Testis (tissue), 3 donors: Measurements from ENCODE around the gene PRCC. TPM values are rescaled to one million over a fixed set of nuclear protein-coding genes. Genes with fewer than 3 reads are reported as not detected.

Experiments
- DNase-seq: peaks from one replicate; pipeline ENCODE4 v3.0.0-alpha.2; 2019
- H3K27ac ChIP-seq, 2 donors: fragments of 200-600 bp; sonication (generic); one replicate each; pipeline ENCODE4 v1.5.1; 2019
- H3K27me3 ChIP-seq: fragments of 200-600 bp; sonication (generic); one replicate; pipeline ENCODE4 v1.5.1; 2019
- H3K36me3 ChIP-seq: fragments of 200-600 bp; sonication (generic); one replicate; pipeline ENCODE4 v1.5.1; 2017; ENCODE audit warnings: low read depth; ENCODE audit errors: missing control alignments
- H3K4me1 ChIP-seq: fragments of 200-600 bp; sonication (generic); one replicate; pipeline ENCODE4 v1.5.1; 2019
- H3K4me3 ChIP-seq, 2 donors: fragments of 200-600 bp; sonication (generic); one replicate each; pipeline ENCODE4 v1.5.1; 2017 to 2019
- H3K9me3 ChIP-seq: fragments of 200-600 bp; sonication (generic); one replicate; pipeline ENCODE4 v1.5.1; 2017
- POLR2A ChIP-seq: fragments of 450-650 bp; IDR thresholded peaks from one replicate; pipeline ENCODE4 v1.6.1; 2017; ENCODE audit warnings: antibody characterized with exemption, mild to moderate bottlenecking, moderate library complexity
- WGBS, 2 donors: methylation state at CpG; one replicate each; pipeline ENCODE4 v1.1.5; 2018; 5-methylcytosine and 5-hydroxymethylcytosine counted together
- intact Hi-C: fragments of 100-400 bp; cut with DNase I; formaldehyde crosslinking; loops from one replicate; pipeline ENCODE4 v1.15.1; 2023; ENCODE audit warnings: low total_unique reads
- polyA plus RNA-seq: library from polyadenylated mRNA; stranded (reverse); fragments of 350-450 nt; fragmentation: Illumina TruSeq; extraction: RNeasy Lipid Tissue Mini Kit (QIAGEN cat#74804); gene quantifications from one replicate; pipeline ENCODE4 v1.2.3, GENCODE V29; 2014; ENCODE audit warnings: low read depth, low replicate concordance; ENCODE audit not compliant: insufficient read depth
- total RNA-seq, 2 donors: library from RNA; depleted of rRNA; stranded (reverse); fragments of >200 nt; gene quantifications; one replicate each; pipeline ENCODE4 v1.2.3, GENCODE V29; 2016
- TF ChIP-seq, protein P1 (sequence below), 3 experiments: fragments of 450-650 bp in 2 of 3; fragments of 200-600 bp in 1 of 3; sonication (generic) in 1 of 3; IDR thresholded peaks; one replicate each; pipeline ENCODE4 v1.5.1; 2016 to 2019; ENCODE audit warnings: antibody characterized with exemption in 3 of 3, mild to moderate bottlenecking in 2 of 3, moderate library complexity in 1 of 3

The PRCC gene
- total and polyA plus RNA-seq, 3 donors from 2014 or later, result 53.3 to 68.3 (median 62.0) TPM

DNA sequence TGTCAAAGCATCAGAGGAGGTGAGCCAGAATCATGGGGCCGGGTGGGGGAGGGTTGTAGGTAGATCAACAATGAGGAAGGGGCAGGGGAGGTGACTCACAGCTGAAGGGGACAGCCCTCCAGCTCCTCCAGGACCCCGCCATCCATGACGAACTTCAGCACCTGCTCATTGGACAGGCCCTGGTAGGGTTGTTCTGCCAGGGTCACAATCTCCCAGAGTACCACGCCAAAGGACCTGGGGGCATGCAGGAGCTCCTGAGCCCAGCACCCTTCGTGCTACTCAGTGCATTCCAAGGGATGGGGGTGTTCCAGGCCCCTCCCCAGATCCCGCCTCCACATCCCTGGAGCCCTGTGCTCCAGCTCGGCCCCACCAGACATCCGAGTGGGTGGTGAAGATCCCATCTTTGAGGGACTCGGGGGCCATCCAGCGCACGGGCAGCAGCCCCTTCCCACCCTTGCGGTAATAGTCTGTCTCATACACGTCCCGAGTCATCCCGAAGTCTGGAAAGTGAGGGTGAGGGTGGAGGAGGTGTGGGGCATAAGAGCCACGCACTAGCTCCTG, 74.0 kb downstream of the PRCC start:
- TF ChIP-seq POLR2A, result no peak
- TF ChIP-seq, protein P1, sequence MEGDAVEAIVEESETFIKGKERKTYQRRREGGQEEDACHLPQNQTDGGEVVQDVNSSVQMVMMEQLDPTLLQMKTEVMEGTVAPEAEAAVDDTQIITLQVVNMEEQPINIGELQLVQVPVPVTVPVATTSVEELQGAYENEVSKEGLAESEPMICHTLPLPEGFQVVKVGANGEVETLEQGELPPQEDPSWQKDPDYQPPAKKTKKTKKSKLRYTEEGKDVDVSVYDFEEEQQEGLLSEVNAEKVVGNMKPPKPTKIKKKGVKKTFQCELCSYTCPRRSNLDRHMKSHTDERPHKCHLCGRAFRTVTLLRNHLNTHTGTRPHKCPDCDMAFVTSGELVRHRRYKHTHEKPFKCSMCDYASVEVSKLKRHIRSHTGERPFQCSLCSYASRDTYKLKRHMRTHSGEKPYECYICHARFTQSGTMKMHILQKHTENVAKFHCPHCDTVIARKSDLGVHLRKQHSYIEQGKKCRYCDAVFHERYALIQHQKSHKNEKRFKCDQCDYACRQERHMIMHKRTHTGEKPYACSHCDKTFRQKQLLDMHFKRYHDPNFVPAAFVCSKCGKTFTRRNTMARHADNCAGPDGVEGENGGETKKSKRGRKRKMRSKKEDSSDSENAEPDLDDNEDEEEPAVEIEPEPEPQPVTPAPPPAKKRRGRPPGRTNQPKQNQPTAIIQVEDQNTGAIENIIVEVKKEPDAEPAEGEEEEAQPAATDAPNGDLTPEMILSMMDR (IDR thresholded peaks at IDR 0.05), result no peak
- no peaks in the 10 kb centered on the region for H3K36me3 ChIP-seq
- no peak overlapping the region for H3K27ac ChIP-seq
- WGBS, 2 donors, result 87 to 90% methylated on average over 12 to 16 of the region's 16 CpGs
- H3K9me3 ChIP-seq, result no peaks in the 10 kb centered on the region
- H3K4me1 ChIP-seq, result no peaks in the 10 kb centered on the region
- DNase-seq, result no peak
- H3K27me3 ChIP-seq, result no peaks in the 10 kb centered on the region
- H3K4me3 ChIP-seq, result no peak overlapping the region
- intact Hi-C loops, result no loop called here

DNA sequence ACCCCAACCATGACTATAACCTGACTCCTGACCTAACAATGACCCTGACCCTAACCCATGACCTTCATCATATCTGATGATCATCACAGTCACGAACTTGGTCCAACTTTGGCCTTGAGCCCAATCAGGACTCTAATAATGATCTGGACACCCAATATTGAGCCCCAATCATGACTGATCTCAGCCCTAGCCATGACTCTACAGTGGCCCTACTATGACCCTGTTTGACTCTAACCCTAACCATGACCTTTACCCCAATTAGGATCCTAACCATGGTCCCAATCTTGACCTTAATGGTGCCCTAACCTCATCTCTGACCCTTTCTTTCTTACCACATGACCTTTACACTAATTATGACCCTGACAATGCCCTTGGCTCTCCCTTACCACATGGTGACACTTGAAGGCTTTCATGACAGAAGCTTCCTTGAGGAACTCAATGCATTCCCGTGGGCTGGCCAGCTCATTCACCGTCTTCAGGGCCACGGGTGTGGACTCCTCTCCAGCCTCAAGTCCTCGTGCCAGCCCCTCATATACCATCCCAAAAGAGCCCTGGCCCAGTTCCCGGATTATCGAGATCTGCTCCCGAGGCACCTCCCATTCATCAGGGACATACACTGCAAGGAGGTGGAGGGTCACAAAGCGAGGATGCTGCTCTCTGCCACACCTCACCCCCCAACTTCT, 75.4 kb downstream of the PRCC start:
- Histone ChIP-seq H3K36me3 (no peaks in the 10 kb centered on the region), H3K9me3 (no peaks in the 10 kb centered on the region), H3K27me3 (no peaks in the 10 kb centered on the region), H3K4me1 (no peaks in the 10 kb centered on the region), H3K27ac (no peak overlapping the region), H3K4me3 (no peak overlapping the region)
- intact Hi-C loops, result no loop called here
- TF ChIP-seq, protein P1 (IDR thresholded peaks at IDR 0.05), result no peak
- no peak for TF ChIP-seq POLR2A
- DNase-seq, result no peak
- 90 to 91% methylated on average over 8 to 9 of the region's 9 CpGs for WGBS, 2 donors

DNA sequence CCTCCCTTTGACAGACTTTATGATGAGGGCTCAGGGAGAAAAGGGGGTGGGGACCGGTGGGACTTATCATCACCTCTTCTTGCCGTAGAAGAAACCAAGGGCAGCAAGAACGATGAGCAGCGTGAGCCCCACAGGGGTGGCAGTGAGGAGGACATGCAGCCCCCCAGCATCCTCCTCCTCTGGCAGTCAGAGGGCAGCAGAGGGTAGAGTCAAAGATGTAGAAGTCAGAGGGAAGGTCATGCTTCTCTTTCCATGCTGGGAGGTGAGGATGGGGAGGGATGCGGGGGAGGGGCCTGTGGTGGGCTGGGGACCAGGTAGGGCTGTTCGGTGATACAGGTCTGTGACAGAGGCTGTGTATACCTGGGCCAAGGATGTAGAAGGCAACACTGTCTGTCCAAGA, 76.8 kb downstream of the PRCC start:
- 68 to 70% methylated on average over 6 of the region's 6 CpGs for WGBS, 2 donors
- TF ChIP-seq, protein P1 (IDR thresholded peaks at IDR 0.05), result no peak
- TF ChIP-seq POLR2A, result no peak
- H3K4me1 ChIP-seq, result peaks cover 4% of the 10 kb centered on the region
- no peak overlapping the region for H3K27ac ChIP-seq
- DNase-seq, result no peak
- no peaks in the 10 kb centered on the region for H3K27me3 ChIP-seq
- intact Hi-C loops, result no loop called here
- H3K36me3 ChIP-seq, result no peaks in the 10 kb centered on the region
- no peak overlapping the region for H3K4me3 ChIP-seq
- no peaks in the 10 kb centered on the region for H3K9me3 ChIP-seq

DNA sequence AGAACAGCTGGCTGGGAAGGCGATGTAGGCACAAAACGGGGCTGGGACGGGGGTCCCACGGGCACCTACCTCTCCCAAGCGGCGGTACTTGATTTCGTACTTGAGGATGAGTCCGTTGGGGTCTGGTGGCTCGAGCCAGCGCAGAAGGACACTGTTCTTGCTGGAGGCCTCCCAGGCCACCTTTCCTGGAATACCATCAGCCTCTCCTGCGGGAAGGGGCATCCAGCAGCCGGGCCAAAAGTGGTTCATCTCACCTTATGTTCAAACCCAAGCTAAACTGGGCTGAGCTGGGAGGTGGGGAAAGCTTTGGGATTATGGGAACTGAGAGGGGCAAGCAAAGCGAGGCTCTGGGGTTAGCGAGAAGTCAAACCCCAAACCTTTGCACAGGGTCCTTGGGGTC, 77.3 kb downstream of the PRCC start:
- H3K36me3 ChIP-seq, result no peaks in the 10 kb centered on the region
- WGBS, 2 donors, result 25 to 59% methylated on average over 11 to 14 of the region's 14 CpGs
- TF ChIP-seq POLR2A, result no peak
- TF ChIP-seq, protein P1 (IDR thresholded peaks at IDR 0.05), result no peak
- intact Hi-C loops, result no loop called here
- no peak overlapping the region for H3K27ac ChIP-seq
- DNase-seq, result no peak
- H3K27me3 ChIP-seq, result no peaks in the 10 kb centered on the region
- no peak overlapping the region for H3K4me3 ChIP-seq
- H3K9me3 ChIP-seq, result no peaks in the 10 kb centered on the region
- H3K4me1 ChIP-seq, result peaks cover 6% of the 10 kb centered on the region
